ENCODE results near the gene PSMD8.

DNA sequence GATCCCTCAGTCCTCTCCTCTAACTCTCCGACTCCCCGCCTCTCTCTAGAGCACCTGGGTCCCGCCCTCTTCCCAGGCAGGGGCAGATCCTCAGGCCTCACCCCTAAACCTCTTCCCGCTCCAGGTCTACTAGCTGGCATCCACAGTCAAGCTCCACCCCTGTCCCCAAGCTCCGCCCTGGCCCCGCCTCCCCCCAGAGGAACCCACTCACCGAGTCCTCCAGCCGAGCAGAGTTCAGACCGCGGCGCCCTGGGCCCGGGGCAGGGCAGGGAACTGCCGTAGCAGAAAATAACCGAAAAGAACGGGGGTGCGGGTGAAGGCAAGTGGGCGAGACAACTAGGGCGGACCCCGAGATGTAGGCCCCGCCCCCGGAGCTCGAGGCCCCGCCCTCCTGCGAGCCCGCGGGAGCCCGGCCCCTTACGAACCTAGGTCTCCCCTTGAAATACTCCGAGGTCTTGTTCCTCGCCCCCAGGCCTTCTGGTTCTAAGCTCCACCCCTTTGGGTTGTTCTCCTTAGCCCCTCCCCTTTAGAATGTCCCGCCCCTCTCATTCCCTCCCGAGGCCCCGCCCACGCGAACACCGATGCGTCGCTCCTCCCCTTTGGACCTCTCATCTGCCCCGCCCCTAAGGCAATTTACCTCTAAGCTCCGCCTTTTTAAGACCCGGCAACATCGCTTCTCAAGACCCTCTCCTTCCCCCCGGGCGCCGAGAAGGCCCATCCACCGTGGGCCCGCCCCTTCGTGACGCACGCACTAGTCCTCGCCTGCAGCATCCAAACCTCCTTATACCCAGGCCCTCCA, 13.4 kb downstream of the PSMD8 start, which contains the start of gene GGN:
- peak; percentile 33 for TF ChIP-seq POLR2AphosphoS5 (IDR thresholded peaks at IDR 0.05; ENCODE audit: insufficient read depth, low read depth, low read length)
- TF ChIP-seq, protein P1, sequence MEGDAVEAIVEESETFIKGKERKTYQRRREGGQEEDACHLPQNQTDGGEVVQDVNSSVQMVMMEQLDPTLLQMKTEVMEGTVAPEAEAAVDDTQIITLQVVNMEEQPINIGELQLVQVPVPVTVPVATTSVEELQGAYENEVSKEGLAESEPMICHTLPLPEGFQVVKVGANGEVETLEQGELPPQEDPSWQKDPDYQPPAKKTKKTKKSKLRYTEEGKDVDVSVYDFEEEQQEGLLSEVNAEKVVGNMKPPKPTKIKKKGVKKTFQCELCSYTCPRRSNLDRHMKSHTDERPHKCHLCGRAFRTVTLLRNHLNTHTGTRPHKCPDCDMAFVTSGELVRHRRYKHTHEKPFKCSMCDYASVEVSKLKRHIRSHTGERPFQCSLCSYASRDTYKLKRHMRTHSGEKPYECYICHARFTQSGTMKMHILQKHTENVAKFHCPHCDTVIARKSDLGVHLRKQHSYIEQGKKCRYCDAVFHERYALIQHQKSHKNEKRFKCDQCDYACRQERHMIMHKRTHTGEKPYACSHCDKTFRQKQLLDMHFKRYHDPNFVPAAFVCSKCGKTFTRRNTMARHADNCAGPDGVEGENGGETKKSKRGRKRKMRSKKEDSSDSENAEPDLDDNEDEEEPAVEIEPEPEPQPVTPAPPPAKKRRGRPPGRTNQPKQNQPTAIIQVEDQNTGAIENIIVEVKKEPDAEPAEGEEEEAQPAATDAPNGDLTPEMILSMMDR (IDR thresholded peaks at IDR 0.05; ENCODE audit: extremely low read depth in 1 of 2, insufficient read depth in 1 of 2, low read depth in 1 of 2, low read length in 2 of 2) = no peak
- TF ChIP-seq JUN (IDR thresholded peaks at IDR 0.05; ENCODE audit: borderline replicate concordance, insufficient read depth, insufficient read length, low read depth) = no peak
- no peak for TF ChIP-seq EZH2 (IDR thresholded peaks at IDR 0.05; ENCODE audit: borderline replicate concordance, low read depth, low read length, severe bottlenecking)
- TF ChIP-seq MYC (IDR thresholded peaks at IDR 0.05; ENCODE audit: low read depth, low read length) = no peak
